Vagina (tissue), 2 donors: Measurements from ENCODE around the gene IFNL4. TPM values are rescaled to one million over a fixed set of nuclear protein-coding genes. Genes with fewer than 3 reads are reported as not detected.

ENCODE experiments used
- DNase-seq, 2 donors: peaks; one replicate each; pipeline ENCODE4 v3.0.0-alpha.2; 2017; ENCODE audit errors: extremely low spot score in 2 of 2
- H3K27ac ChIP-seq: fragments of 200-600 bp; sonication (generic); one replicate; pipeline ENCODE4 v1.5.1; 2019
- H3K27me3 ChIP-seq: fragments of 200-600 bp; sonication (generic); one replicate; pipeline ENCODE4 v1.5.1; 2019
- H3K36me3 ChIP-seq, 2 donors: fragments of 200-600 bp; sonication (generic); one replicate each; pipeline ENCODE4 v1.5.1; 2017 to 2019
- H3K4me1 ChIP-seq: fragments of 200-600 bp; sonication (generic); one replicate; pipeline ENCODE4 v1.5.1; 2019
- H3K4me3 ChIP-seq, 2 donors: fragments of 200-600 bp; sonication (generic); 1 replicate in 1 of 2; 2 replicates in 1 of 2; pipeline ENCODE4 v1.5.1; 2016 to 2019
- H3K9me3 ChIP-seq: fragments of 200-600 bp; sonication (generic); one replicate; pipeline ENCODE4 v1.5.1; 2019
- CTCF ChIP-seq, 3 experiments: fragments of 450-650 bp in 2 of 3; fragments of 200-600 bp in 1 of 3; sonication (generic) in 1 of 3; IDR thresholded peaks; one replicate each; pipeline ENCODE4 v1.5.1; 2017 to 2019; ENCODE audit warnings: antibody characterized with exemption in 3 of 3, mild to moderate bottlenecking in 2 of 3, moderate library complexity in 2 of 3
- POLR2A ChIP-seq, 2 donors: fragments of 450-650 bp; IDR thresholded peaks; one replicate each; pipeline ENCODE4 v1.6.1; 2017; ENCODE audit warnings: antibody characterized with exemption in 2 of 2, mild to moderate bottlenecking in 2 of 2, moderate library complexity in 2 of 2
- POLR2AphosphoS5 ChIP-seq, 2 donors: sonication (generic); formaldehyde crosslinking; IDR thresholded peaks; one replicate each; pipeline ENCODE4 v1.9.0; 2017; ENCODE audit warnings: antibody characterized with exemption in 2 of 2, mild to moderate bottlenecking in 2 of 2, low read depth in 1 of 2; ENCODE audit not compliant: insufficient read depth in 1 of 2
- intact Hi-C: fragments of 100-400 bp; cut with DNase I; formaldehyde crosslinking; loops from one replicate; pipeline ENCODE4 v1.15.1; 2023
- total RNA-seq: library from RNA; depleted of rRNA; stranded (reverse); fragments of >200 nt; gene quantifications from one replicate; pipeline ENCODE4 v1.2.3, GENCODE V29; 2016

The IFNL4 gene
- total RNA-seq: not detected

DNA sequence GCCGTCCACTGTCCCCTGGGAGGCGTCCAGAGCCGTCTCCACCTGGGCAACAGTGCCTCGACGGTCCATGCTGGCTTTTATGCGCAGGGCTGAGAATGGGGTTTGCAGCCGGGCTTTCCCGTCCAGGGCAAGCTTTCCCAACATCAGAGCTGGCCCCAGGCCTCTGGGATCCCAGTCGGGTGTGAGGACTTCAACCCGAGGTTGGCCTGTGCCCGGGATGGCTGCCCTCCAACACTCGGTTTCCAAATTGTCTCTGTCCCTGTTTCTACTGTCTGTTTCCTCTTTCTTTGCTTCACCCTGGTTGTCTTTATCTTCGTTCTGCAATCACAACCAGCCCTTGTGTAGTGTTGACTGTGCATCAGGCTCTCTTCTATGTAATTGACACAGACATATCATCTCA, at the start of gene IFNL4:
Gene IFNL4 (minus strand): TSS at position 51 of the 400 bp plus-strand sequence.
- intact Hi-C loops: no loop called here
- Histone ChIP-seq H3K36me3 (no peaks in the 10 kb centered on the region), H3K4me3 (peak within 1 kb of the TSS; percentile 10 to 14), H3K27me3 (peaks cover 11% of the 10 kb centered on the region), H3K9me3 (no peaks in the 10 kb centered on the region), H3K4me1 (peaks cover 12% of the 10 kb centered on the region), H3K27ac (no peak within 1 kb of the TSS)
- TF ChIP-seq POLR2AphosphoS5 (IDR thresholded peaks at IDR 0.05; ENCODE audit: insufficient read depth in 1 of 2, low read depth in 1 of 2) (no peak), CTCF (IDR thresholded peaks at IDR 0.05) (no peak), POLR2A (IDR thresholded peaks at IDR 0.05) (no peak)
- no peak for DNase-seq

DNA sequence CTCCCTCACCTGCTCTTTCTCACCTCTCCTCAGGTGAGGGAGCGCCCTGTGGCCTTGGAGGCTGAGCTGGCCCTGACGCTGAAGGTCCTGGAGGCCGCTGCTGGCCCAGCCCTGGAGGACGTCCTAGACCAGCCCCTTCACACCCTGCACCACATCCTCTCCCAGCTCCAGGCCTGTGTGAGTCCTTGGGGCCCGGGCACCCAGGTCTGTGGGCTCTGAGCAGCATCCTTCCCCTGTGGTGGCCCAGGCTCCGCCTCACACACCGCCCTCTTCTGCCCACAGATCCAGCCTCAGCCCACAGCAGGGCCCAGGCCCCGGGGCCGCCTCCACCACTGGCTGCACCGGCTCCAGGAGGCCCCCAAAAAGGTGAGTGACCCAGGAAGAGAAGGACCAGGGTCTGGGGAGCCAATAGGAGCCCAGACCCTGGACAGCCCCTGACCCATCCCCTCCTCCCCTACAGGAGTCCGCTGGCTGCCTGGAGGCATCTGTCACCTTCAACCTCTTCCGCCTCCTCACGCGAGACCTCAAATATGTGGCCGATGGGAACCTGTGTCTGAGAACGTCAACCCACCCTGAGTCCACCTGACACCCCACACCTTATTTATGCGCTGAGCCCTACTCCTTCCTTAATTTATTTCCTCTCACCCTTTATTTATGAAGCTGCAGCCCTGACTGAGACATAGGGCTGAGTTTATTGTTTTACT, 49.4 kb upstream of the IFNL4 start:
- DNase-seq: no peak
- Histone ChIP-seq H3K27ac (no peak overlapping the region), H3K36me3 (no peaks in the 10 kb centered on the region), H3K9me3 (no peaks in the 10 kb centered on the region), H3K27me3 (no peaks in the 10 kb centered on the region), H3K4me3 (no peak overlapping the region), H3K4me1 (no peaks in the 10 kb centered on the region)
- intact Hi-C loops: no loop called here
- no peak for TF ChIP-seq POLR2A (IDR thresholded peaks at IDR 0.05)
- TF ChIP-seq CTCF (IDR thresholded peaks at IDR 0.05): no peak
- TF ChIP-seq POLR2AphosphoS5 (IDR thresholded peaks at IDR 0.05; ENCODE audit: insufficient read depth in 1 of 2, low read depth in 1 of 2): peak in 1 of 2 donors; percentile 24

DNA sequence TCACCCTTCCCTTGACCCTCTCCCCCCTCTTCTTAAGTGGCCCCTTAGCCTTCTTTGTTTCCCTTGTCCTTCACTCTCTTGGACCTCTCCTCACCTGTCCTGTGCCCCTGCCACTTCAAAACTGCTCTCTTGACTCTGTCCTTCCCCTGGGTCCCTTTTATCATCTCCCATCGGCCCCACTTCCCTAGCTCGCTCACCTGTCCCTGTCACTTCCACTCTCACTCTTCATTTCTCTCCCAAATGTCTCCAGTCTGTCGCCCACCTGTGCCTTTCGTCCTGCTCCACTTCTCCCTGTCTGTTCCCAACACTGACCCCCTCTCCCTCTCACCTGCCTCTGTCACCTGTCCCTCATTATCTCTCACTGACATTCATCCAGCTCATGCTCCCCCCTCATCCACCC, 48.2 kb upstream of the IFNL4 start:
- intact Hi-C loops: no loop called here
- H3K4me1 ChIP-seq: no peaks in the 10 kb centered on the region
- no peaks in the 10 kb centered on the region for H3K27me3 ChIP-seq
- H3K36me3 ChIP-seq: no peaks in the 10 kb centered on the region
- no peak for DNase-seq
- TF ChIP-seq CTCF (IDR thresholded peaks at IDR 0.05): no peak
- TF ChIP-seq POLR2AphosphoS5 (IDR thresholded peaks at IDR 0.05; ENCODE audit: insufficient read depth in 1 of 2, low read depth in 1 of 2): no peak
- no peak for TF ChIP-seq POLR2A (IDR thresholded peaks at IDR 0.05)
- H3K9me3 ChIP-seq: no peaks in the 10 kb centered on the region
- no peak overlapping the region for H3K4me3 ChIP-seq
- H3K27ac ChIP-seq: no peak overlapping the region

GRCh38 chr19:39296055-39296645, 47.5 kb upstream of the IFNL4 start, which contains the start of gene IFNL1:
TSS of gene IFNL1 (plus strand) at chr19:39296407. CDS start at chr19:39296422, 15 bp downstream.
- intact Hi-C loops: no loop called here
- Histone ChIP-seq H3K27me3 (no peaks in the 10 kb centered on the region), H3K9me3 (no peaks in the 10 kb centered on the region), H3K4me3 (no peak within 1 kb of the TSS), H3K4me1 (no peaks in the 10 kb centered on the region), H3K27ac (no peak within 1 kb of the TSS), H3K36me3 (no peaks in the 10 kb centered on the region)
- TF ChIP-seq CTCF (IDR thresholded peaks at IDR 0.05) (no peak), POLR2A (IDR thresholded peaks at IDR 0.05) (no peak), POLR2AphosphoS5 (IDR thresholded peaks at IDR 0.05; ENCODE audit: insufficient read depth in 1 of 2, low read depth in 1 of 2) (no peak)
- no peak for DNase-seq

GRCh38 chr19:39293394-39293793, 44.7 kb upstream of the IFNL4 start:
- DNase-seq: no peak
- TF ChIP-seq CTCF (IDR thresholded peaks at IDR 0.05): no peak
- no peak for TF ChIP-seq POLR2AphosphoS5 (IDR thresholded peaks at IDR 0.05; ENCODE audit: insufficient read depth in 1 of 2, low read depth in 1 of 2)
- no peak for TF ChIP-seq POLR2A (IDR thresholded peaks at IDR 0.05)
- Histone ChIP-seq H3K27me3 (no peaks in the 10 kb centered on the region), H3K27ac (no peak overlapping the region), H3K4me1 (no peaks in the 10 kb centered on the region), H3K36me3 (no peaks in the 10 kb centered on the region), H3K9me3 (no peaks in the 10 kb centered on the region), H3K4me3 (no peak overlapping the region)
- intact Hi-C loops: no loop called here
